K562 (cell line): ENCODE measurements around the gene OR6V1. TPM values are rescaled to one million over a fixed set of nuclear protein-coding genes. Genes with fewer than 3 reads are reported as not detected.
A peak's percentile ranks its signal among the peaks of the same experiment; 100 is the strongest.

ENCODE experiments used
- ADNP ChIP-seq: fragments of 200-800 bp; sonication (Bioruptor generic); IDR thresholded peaks from 2 replicates; pipeline ENCODE4 v1.6.1; 2016; ENCODE audit warnings: missing genetic modification characterization, missing compliant biosample characterization
- ARID2 ChIP-seq: fragments of 450-650 bp; IDR thresholded peaks from 2 replicates; pipeline ENCODE4 v1.6.1; 2017; ENCODE audit warnings: antibody characterized with exemption, mild to moderate bottlenecking
- E4F1 ChIP-seq: fragments of 250-450 bp; sonication (Bioruptor Pico); IDR thresholded peaks from 2 replicates; pipeline ENCODE4 v1.5.0; 2021; ENCODE audit warnings: mild to moderate bottlenecking, borderline replicate concordance
- EP300 ChIP-seq: IDR thresholded peaks from 2 replicates; pipeline ENCODE4 v1.6.1; 2012; ENCODE audit warnings: low read length, improper control_type of control experiment
- FOXJ2 ChIP-seq: fragments of 200-800 bp; sonication (Bioruptor generic); IDR thresholded peaks from 2 replicates; pipeline ENCODE4 v1.6.1; 2016; ENCODE audit warnings: missing genetic modification characterization, missing compliant biosample characterization
- L3MBTL2 ChIP-seq: fragments of 450-650 bp; IDR thresholded peaks from 2 replicates; pipeline ENCODE4 v1.6.1; 2016; ENCODE audit warnings: mild to moderate bottlenecking, moderate library complexity
- MBD2 ChIP-seq: sonication (generic); IDR thresholded peaks from 2 replicates; pipeline ENCODE4 v1.6.1; 2016; ENCODE audit warnings: low read depth, borderline replicate concordance
- MEIS2 ChIP-seq: fragments of 450-650 bp; IDR thresholded peaks from 2 replicates; pipeline ENCODE4 v1.6.1; 2014; ENCODE audit warnings: mild to moderate bottlenecking; ENCODE audit not compliant: partially characterized antibody
- polyA plus RNA-seq, 8 experiments: library from polyadenylated mRNA; depleted of rRNA in 4 of 8; stranded (reverse) in 5 of 8; unstranded in 3 of 8; fragments of >200 nt; fragmentation: Nextera tagmentation in 2 of 8; fragmentation: Illumina TruSeq in 1 of 8; extraction: Ambion mirVana in 2 of 8; extraction: Trizol in 1 of 8; gene quantifications; 2 replicates each; pipeline versions ENCODE4 v1.2.1 to v1.2.3, GENCODE V29; 2011 to 2014; ENCODE audit warnings: inconsistent platforms in 1 of 8, missing spikeins in 1 of 8
- total RNA-seq, 7 experiments: library from RNA; depleted of rRNA in 6 of 7; stranded (reverse); fragments of >200 nt in 6 of 7; fragmentation: Illumina TruSeq in 2 of 7; extraction: Trizol in 2 of 7; gene quantifications; 2 replicates each; pipeline versions ENCODE4 v1.2.1 to v1.2.3, GENCODE V29; 2011 to 2021; ENCODE audit warnings: low replicate concordance in 1 of 7
- TF ChIP-seq, protein P1 (sequence below): fragments of 450-650 bp; formaldehyde crosslinking; IDR thresholded peaks from 2 replicates; pipeline ENCODE4 v1.4.0; 2020; ENCODE audit warnings: mild to moderate bottlenecking, moderate library complexity

Gene OR6V1
- total and polyA plus RNA-seq, 9 of the 15 experiments (the other 6 are each of a cell fraction or from before 2014, with no cell fraction given) = not detected

GRCh38 chr7:143003393-143004051, 48.6 kb upstream of the OR6V1 start (continued):
- no peak for TF ChIP-seq MEIS2
- peak; percentile 43; the same call in 1 of the 2 replicates for TF ChIP-seq L3MBTL2
- TF ChIP-seq EP300 = no peak
- TF ChIP-seq ADNP (tag) = no peak
- 0 out of 2 replicates have a peak, but pooled peaks have one; percentile 26 for TF ChIP-seq ARID2
- TF ChIP-seq, protein P1, sequence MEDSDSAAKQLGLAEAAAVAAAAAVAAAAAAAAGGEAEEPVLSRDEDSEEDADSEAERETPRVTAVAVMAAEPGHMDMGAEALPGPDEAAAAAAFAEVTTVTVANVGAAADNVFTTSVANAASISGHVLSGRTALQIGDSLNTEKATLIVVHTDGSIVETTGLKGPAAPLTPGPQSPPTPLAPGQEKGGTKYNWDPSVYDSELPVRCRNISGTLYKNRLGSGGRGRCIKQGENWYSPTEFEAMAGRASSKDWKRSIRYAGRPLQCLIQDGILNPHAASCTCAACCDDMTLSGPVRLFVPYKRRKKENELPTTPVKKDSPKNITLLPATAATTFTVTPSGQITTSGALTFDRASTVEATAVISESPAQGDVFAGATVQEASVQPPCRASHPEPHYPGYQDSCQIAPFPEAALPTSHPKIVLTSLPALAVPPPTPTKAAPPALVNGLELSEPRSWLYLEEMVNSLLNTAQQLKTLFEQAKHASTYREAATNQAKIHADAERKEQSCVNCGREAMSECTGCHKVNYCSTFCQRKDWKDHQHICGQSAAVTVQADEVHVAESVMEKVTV (CRISPR knock-in tag) = peak; percentile 69; the same call in 1 of the 2 replicates
- TF ChIP-seq MBD2 = no peak
- 0 out of 2 replicates have a peak, but pooled peaks have one; percentile 33 for TF ChIP-seq E4F1
- no peak for TF ChIP-seq FOXJ2
